ENCODE measurements around the gene CACNA2D2. TPM values are rescaled to one million over a fixed set of nuclear protein-coding genes. Genes with fewer than 3 reads are reported as not detected.

CACNA2D2 gene
- total RNA-seq, 1 donor from 2014 or later: 2.5 TPM

GRCh38 chr3:50470658-50471057 is 32.8 kb downstream of the CACNA2D2 start:
- Histone ChIP-seq H3K27me3 (no peaks in the 10 kb centered on the region), H3K4me3 (no peak overlapping the region), H3K9me3 (no peaks in the 10 kb centered on the region), H3K4me1 (no peaks in the 10 kb centered on the region), H3K27ac (no peak overlapping the region), H3K36me3 (no peaks in the 10 kb centered on the region)
- no peak for DNase-seq (ENCODE audit: extremely low spot score in 2 of 2)
- TF ChIP-seq, protein P1, sequence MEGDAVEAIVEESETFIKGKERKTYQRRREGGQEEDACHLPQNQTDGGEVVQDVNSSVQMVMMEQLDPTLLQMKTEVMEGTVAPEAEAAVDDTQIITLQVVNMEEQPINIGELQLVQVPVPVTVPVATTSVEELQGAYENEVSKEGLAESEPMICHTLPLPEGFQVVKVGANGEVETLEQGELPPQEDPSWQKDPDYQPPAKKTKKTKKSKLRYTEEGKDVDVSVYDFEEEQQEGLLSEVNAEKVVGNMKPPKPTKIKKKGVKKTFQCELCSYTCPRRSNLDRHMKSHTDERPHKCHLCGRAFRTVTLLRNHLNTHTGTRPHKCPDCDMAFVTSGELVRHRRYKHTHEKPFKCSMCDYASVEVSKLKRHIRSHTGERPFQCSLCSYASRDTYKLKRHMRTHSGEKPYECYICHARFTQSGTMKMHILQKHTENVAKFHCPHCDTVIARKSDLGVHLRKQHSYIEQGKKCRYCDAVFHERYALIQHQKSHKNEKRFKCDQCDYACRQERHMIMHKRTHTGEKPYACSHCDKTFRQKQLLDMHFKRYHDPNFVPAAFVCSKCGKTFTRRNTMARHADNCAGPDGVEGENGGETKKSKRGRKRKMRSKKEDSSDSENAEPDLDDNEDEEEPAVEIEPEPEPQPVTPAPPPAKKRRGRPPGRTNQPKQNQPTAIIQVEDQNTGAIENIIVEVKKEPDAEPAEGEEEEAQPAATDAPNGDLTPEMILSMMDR (IDR thresholded peaks at IDR 0.05): no peak
- no peak for TF ChIP-seq POLR2A (IDR thresholded peaks at IDR 0.05)
- no peak for TF ChIP-seq POLR2AphosphoS5 (IDR thresholded peaks at IDR 0.05; ENCODE audit: insufficient read depth in 1 of 2, low read depth in 1 of 2)
- intact Hi-C loops (cut with DNase I): no loop called here

GRCh38 chr3:50467919-50468318 is 35.5 kb downstream of the CACNA2D2 start:
- intact Hi-C loops (cut with DNase I): no loop called here
- H3K27ac ChIP-seq: no peak overlapping the region
- H3K4me1 ChIP-seq: no peaks in the 10 kb centered on the region
- no peaks in the 10 kb centered on the region for H3K27me3 ChIP-seq
- H3K9me3 ChIP-seq: no peaks in the 10 kb centered on the region
- no peaks in the 10 kb centered on the region for H3K36me3 ChIP-seq
- TF ChIP-seq POLR2A (IDR thresholded peaks at IDR 0.05): no peak
- TF ChIP-seq, protein P1 (IDR thresholded peaks at IDR 0.05): no peak
- no peak for TF ChIP-seq POLR2AphosphoS5 (IDR thresholded peaks at IDR 0.05; ENCODE audit: insufficient read depth in 1 of 2, low read depth in 1 of 2)
- no peak for DNase-seq (ENCODE audit: extremely low spot score in 2 of 2)
- no peak overlapping the region for H3K4me3 ChIP-seq

GRCh38 chr3:50466177-50466576 is 37.3 kb downstream of the CACNA2D2 start:
- intact Hi-C loops (cut with DNase I): no loop called here
- no peaks in the 10 kb centered on the region for H3K9me3 ChIP-seq

DNA sequence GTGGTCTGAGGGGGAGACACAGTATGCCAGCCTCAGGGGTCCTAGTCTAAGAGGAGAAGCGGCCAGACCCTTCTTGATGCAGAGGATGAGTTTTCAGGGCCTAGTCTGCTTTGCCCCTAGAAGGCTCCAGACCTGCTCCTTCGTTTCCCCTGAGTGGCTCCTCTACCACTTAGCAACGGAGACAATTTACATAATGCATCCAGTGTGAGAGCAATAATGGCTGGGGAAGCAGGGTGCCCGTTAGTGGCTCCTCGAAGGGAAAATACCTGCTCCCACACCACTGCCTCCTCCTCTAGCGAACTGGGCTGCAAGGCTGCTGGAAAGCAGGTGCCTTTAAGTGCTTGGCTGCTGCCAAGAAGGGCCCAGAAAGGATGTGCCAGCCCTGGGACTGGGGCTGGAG is 38.9 kb downstream of the CACNA2D2 start:
- DNase-seq (ENCODE audit: extremely low spot score in 2 of 2): no peak
- H3K9me3 ChIP-seq: no peaks in the 10 kb centered on the region
- no peaks in the 10 kb centered on the region for H3K36me3 ChIP-seq
- intact Hi-C loops (cut with DNase I): no loop called here
- TF ChIP-seq POLR2AphosphoS5 (IDR thresholded peaks at IDR 0.05; ENCODE audit: insufficient read depth in 1 of 2, low read depth in 1 of 2) (no peak), POLR2A (IDR thresholded peaks at IDR 0.05) (no peak)
- TF ChIP-seq, protein P1 (IDR thresholded peaks at IDR 0.05): no peak
- no peak overlapping the region for H3K4me3 ChIP-seq
- no peak overlapping the region for H3K27ac ChIP-seq
- H3K4me1 ChIP-seq: no peaks in the 10 kb centered on the region
- H3K27me3 ChIP-seq: no peaks in the 10 kb centered on the region

More at GRCh38 chr3:50466177-50466576, 37.3 kb downstream of the CACNA2D2 start:
- no peak for DNase-seq (ENCODE audit: extremely low spot score in 2 of 2)
- H3K27me3 ChIP-seq: no peaks in the 10 kb centered on the region
- TF ChIP-seq POLR2A (IDR thresholded peaks at IDR 0.05): no peak
- no peak for TF ChIP-seq POLR2AphosphoS5 (IDR thresholded peaks at IDR 0.05; ENCODE audit: insufficient read depth in 1 of 2, low read depth in 1 of 2)
- TF ChIP-seq, protein P1 (IDR thresholded peaks at IDR 0.05): no peak
- no peaks in the 10 kb centered on the region for H3K36me3 ChIP-seq
- H3K27ac ChIP-seq: no peak overlapping the region
- H3K4me3 ChIP-seq: no peak overlapping the region
- H3K4me1 ChIP-seq: no peaks in the 10 kb centered on the region

GRCh38 chr3:50459785-50460184 is 43.6 kb downstream of the CACNA2D2 start:
- H3K4me3 ChIP-seq: no peak overlapping the region
- DNase-seq (ENCODE audit: extremely low spot score in 2 of 2): no peak
- no peaks in the 10 kb centered on the region for H3K4me1 ChIP-seq
- no peaks in the 10 kb centered on the region for H3K36me3 ChIP-seq
- H3K27ac ChIP-seq: no peak overlapping the region
- no peaks in the 10 kb centered on the region for H3K27me3 ChIP-seq
- TF ChIP-seq, protein P1 (IDR thresholded peaks at IDR 0.05): no peak
- TF ChIP-seq POLR2A (IDR thresholded peaks at IDR 0.05): no peak
- no peak for TF ChIP-seq POLR2AphosphoS5 (IDR thresholded peaks at IDR 0.05; ENCODE audit: insufficient read depth in 1 of 2, low read depth in 1 of 2)
- intact Hi-C loops (cut with DNase I): no loop called here
- H3K9me3 ChIP-seq: no peaks in the 10 kb centered on the region
